GM12878 (cell line): Measurements from ENCODE around the gene COL4A3. TPM values are rescaled to one million over a fixed set of nuclear protein-coding genes. Genes with fewer than 3 reads are reported as not detected.

Experiments
- ATAC-seq: fragments of 200-7000 bp; cut with Tn5 transposase; 3 replicates; pipeline ENCODE4 v1.9.1; 2020; ENCODE audit warnings: mild to moderate bottlenecking, moderate library complexity
- BruUV-seq: library from RNA; stranded (reverse); fragments of 400-500 nt; replicated peaks from 2 replicates; lab custom pipeline; 2021; lab: Mats Ljungman, UMichigan
- CTCF ChIA-PET: fragments of 300-600 bp; sonication (Branson Sonifier 250); formaldehyde crosslinking; extraction: SDS; loops from one replicate; lab custom pipeline; 2021; ENCODE audit warnings: inconsistent platforms; lab: Yijun Ruan, JAX
- POLR2A ChIA-PET: fragments of 350-600 bp; formaldehyde crosslinking; extraction: SDS; loops from one replicate; lab custom pipeline; 2021; ENCODE audit warnings: inconsistent platforms; lab: Charles Lee
- RAD21 ChIA-PET: fragments of 300-600 bp; sonication (Branson Sonifier 250); formaldehyde crosslinking; loops from one replicate; lab custom pipeline; 2023; ENCODE audit warnings: antibody characterized with exemption; ENCODE audit not compliant: unreplicated experiment; lab: Charles Lee
- SMC1A ChIA-PET: fragments of 300-600 bp; sonication (Branson Sonifier 250); formaldehyde crosslinking; loops from one replicate; lab custom pipeline; 2023; ENCODE audit not compliant: unreplicated experiment, uncharacterized antibody; lab: Charles Lee
- DNase-seq: peaks from one replicate; pipeline ENCODE4 v3.0.0-alpha.2; 2011; ENCODE audit warnings: low read depth, low spot score
- FAIRE-seq: peaks from 3 replicates; lab custom pipeline; 2011; peaks lifted over from hg19 to GRCh38; lab: Jason Lieb, UNC
- H2AFZ ChIP-seq: 2 replicates; pipeline ENCODE4 v1.6.0; 2011; ENCODE audit warnings: low read depth, low read length, control low read depth; ENCODE audit not compliant: control insufficient read depth
- H3K27ac ChIP-seq: 2 replicates; pipeline ENCODE4 v1.5.1; 2011; ENCODE audit warnings: control low read depth; ENCODE audit not compliant: control insufficient read depth, insufficient read depth
- H3K27me3 ChIP-seq, 2 experiments: replicated peaks in 1 of 2; 2 replicates each; pipeline versions ENCODE4 v1.6.0 to v1.6.1; 2011; ENCODE audit warnings: low read length in 1 of 2; ENCODE audit not compliant: control insufficient read depth in 2 of 2, insufficient read depth in 2 of 2
- H3K36me3 ChIP-seq, 2 experiments: 2 replicates each; pipeline ENCODE4 v1.5.1; 2011; ENCODE audit warnings: low read length in 1 of 2; ENCODE audit not compliant: control insufficient read depth in 2 of 2, insufficient read depth in 2 of 2
- H3K4me1 ChIP-seq: 2 replicates; pipeline ENCODE4 v1.6.1; 2011; ENCODE audit warnings: mild to moderate bottlenecking, low read length, moderate library complexity, mixed read lengths; ENCODE audit not compliant: control insufficient read depth, insufficient read depth
- H3K4me2 ChIP-seq: 2 replicates; pipeline ENCODE4 v1.6.0; 2011; ENCODE audit warnings: control low read depth; ENCODE audit not compliant: control insufficient read depth, insufficient read depth
- H3K4me3 ChIP-seq: fragments of 200-600 bp; sonication (generic); 2 replicates; pipeline ENCODE4 v1.5.1; 2016
- H3K79me2 ChIP-seq: 2 replicates; pipeline ENCODE4 v1.6.0; 2011; ENCODE audit warnings: low read length; ENCODE audit not compliant: control insufficient read depth, insufficient read depth
- H3K9ac ChIP-seq: 2 replicates; pipeline ENCODE4 v1.8.0; 2011; ENCODE audit warnings: low read length, control low read depth, mixed read lengths; ENCODE audit not compliant: control insufficient read depth, insufficient read depth
- H3K9me3 ChIP-seq: replicated peaks from 3 replicates; pipeline ENCODE4 v1.5.1; 2011; ENCODE audit warnings: mild to moderate bottlenecking, low read length; ENCODE audit not compliant: control insufficient read depth, insufficient read depth
- H4K20me1 ChIP-seq: 2 replicates; pipeline ENCODE4 v1.6.0; 2011; ENCODE audit not compliant: control insufficient read depth, insufficient read depth
- WGBS: methylation state at CpG from one replicate; pipeline ENCODE4 v1.1.6; 2016; ENCODE audit warnings: low lambda C conversion rate; ENCODE audit not compliant: insufficient replicate concordance, insufficient coverage; ENCODE audit errors: missing lambda C conversion rate; 5-methylcytosine and 5-hydroxymethylcytosine counted together
- in situ Hi-C: fragments of 300-500 bp; cut with MboI; formaldehyde crosslinking; loops from 9 replicates; pipeline ENCODE4 v1.14.3; 2018; ENCODE audit warnings: mixed read lengths
- intact Hi-C: fragments of 100-400 bp; cut with micrococcal nuclease; formaldehyde crosslinking; loops from one replicate; pipeline ENCODE4 v1.14.2; 2022; ENCODE audit not compliant: unreplicated experiment
- polyA plus RNA-seq, 11 experiments: library from polyadenylated mRNA; depleted of rRNA in 4 of 11; unstranded in 6 of 11; stranded (reverse) in 5 of 11; fragments of >200 nt; fragmentation: Nextera tagmentation in 4 of 11; fragmentation: Illumina TruSeq in 1 of 11; extraction: Ambion mirVana in 4 of 11; extraction: Trizol in 1 of 11; gene quantifications; 1 replicate in 1 of 11; 2 replicates in 10 of 11; pipeline versions ENCODE4 v1.2.1 to v1.2.3, GENCODE V29; 2011 to 2016; ENCODE audit warnings: inconsistent platforms in 2 of 11, missing spikeins in 2 of 11, low read depth in 1 of 11
- total RNA-seq, 4 experiments: library from RNA; depleted of rRNA in 3 of 4; stranded (reverse); fragments of >200 nt in 3 of 4; fragmentation: Illumina TruSeq in 1 of 4; extraction: Trizol in 1 of 4; gene quantifications; 2 replicates each; pipeline versions ENCODE4 v1.2.1 to v1.2.3, GENCODE V29; 2013 to 2021
- TF ChIP-seq, protein P1 (sequence below): fragments of 450-650 bp; IDR thresholded peaks from 2 replicates; pipeline ENCODE4 v1.6.1; 2017; ENCODE audit warnings: mild to moderate bottlenecking, moderate library complexity
- TF ChIP-seq, protein P2 (sequence below): fragments of 450-650 bp; IDR thresholded peaks from 2 replicates; pipeline ENCODE4 v1.6.1; 2016; ENCODE audit warnings: mild to moderate bottlenecking
- TF ChIP-seq, protein P3 (sequence below): IDR thresholded peaks from 2 replicates; pipeline ENCODE4 v1.6.1; 2012; ENCODE audit warnings: improper control_type of control experiment, low read depth, low read length; ENCODE audit not compliant: insufficient replicate concordance

The COL4A3 gene
- total and polyA plus RNA-seq, 10 of the 15 experiments (the other 5 are each of a cell fraction or from before 2014, with no cell fraction given), result 0.34 to 10.5 (median 3.8) TPM

DNA sequence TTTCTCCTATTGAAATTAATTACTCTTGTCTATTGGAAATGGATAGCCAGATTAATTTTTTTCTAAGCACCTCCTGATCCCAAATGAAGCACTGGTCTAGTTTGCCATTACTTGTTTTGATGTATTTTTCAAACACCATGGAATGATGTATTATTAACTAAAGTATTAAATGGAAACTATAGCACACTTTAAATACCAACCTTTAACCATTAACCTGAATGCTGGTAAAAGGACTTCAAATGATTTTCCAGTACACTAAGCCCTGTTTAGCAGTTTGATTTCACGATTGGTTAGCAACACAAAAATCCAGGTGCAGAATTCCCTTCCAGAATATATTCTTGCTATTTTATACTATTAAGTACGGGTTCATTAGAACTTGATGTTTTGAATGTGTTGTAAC lies 37.3 kb downstream of the COL4A3 start:
- CTCF ChIA-PET, result no interaction called here
- DNase-seq, result no peak

More for the DNA sequence above, 37.3 kb downstream of the COL4A3 start:
- H4K20me1 ChIP-seq, result no peaks in the 10 kb centered on the region
- H3K9ac ChIP-seq, result no peak overlapping the region
- no peak for ATAC-seq
- ChIA-PET SMC1A (interaction anchor here (0.6 kb wide), 1 partner anchor 16 kb away, joined by 3 read pairs; no protein-coding TSS in a partner anchor), POLR2A (no interaction called here), RAD21 (no interaction called here)
- no peak for FAIRE-seq
- WGBS, result 100% methylated on average over 2 of the region's 2 CpGs
- H3K36me3 ChIP-seq, result no peaks in the 10 kb centered on the region
- no peaks in the 10 kb centered on the region for H3K79me2 ChIP-seq
- no peaks in the 10 kb centered on the region for H3K9me3 ChIP-seq
- no peak overlapping the region for H3K27ac ChIP-seq
- TF ChIP-seq, protein P1, sequence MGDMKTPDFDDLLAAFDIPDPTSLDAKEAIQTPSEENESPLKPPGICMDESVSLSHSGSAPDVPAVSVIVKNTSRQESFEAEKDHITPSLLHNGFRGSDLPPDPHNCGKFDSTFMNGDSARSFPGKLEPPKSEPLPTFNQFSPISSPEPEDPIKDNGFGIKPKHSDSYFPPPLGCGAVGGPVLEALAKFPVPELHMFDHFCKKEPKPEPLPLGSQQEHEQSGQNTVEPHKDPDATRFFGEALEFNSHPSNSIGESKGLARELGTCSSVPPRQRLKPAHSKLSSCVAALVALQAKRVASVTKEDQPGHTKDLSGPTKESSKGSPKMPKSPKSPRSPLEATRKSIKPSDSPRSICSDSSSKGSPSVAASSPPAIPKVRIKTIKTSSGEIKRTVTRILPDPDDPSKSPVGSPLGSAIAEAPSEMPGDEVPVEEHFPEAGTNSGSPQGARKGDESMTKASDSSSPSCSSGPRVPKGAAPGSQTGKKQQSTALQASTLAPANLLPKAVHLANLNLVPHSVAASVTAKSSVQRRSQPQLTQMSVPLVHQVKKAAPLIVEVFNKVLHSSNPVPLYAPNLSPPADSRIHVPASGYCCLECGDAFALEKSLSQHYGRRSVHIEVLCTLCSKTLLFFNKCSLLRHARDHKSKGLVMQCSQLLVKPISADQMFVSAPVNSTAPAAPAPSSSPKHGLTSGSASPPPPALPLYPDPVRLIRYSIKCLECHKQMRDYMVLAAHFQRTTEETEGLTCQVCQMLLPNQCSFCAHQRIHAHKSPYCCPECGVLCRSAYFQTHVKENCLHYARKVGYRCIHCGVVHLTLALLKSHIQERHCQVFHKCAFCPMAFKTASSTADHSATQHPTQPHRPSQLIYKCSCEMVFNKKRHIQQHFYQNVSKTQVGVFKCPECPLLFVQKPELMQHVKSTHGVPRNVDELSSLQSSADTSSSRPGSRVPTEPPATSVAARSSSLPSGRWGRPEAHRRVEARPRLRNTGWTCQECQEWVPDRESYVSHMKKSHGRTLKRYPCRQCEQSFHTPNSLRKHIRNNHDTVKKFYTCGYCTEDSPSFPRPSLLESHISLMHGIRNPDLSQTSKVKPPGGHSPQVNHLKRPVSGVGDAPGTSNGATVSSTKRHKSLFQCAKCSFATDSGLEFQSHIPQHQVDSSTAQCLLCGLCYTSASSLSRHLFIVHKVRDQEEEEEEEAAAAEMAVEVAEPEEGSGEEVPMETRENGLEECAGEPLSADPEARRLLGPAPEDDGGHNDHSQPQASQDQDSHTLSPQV, result no peak
- TF ChIP-seq, protein P2, sequence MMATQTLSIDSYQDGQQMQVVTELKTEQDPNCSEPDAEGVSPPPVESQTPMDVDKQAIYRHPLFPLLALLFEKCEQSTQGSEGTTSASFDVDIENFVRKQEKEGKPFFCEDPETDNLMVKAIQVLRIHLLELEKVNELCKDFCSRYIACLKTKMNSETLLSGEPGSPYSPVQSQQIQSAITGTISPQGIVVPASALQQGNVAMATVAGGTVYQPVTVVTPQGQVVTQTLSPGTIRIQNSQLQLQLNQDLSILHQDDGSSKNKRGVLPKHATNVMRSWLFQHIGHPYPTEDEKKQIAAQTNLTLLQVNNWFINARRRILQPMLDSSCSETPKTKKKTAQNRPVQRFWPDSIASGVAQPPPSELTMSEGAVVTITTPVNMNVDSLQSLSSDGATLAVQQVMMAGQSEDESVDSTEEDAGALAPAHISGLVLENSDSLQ, result no peak
- TF ChIP-seq, protein P3, sequence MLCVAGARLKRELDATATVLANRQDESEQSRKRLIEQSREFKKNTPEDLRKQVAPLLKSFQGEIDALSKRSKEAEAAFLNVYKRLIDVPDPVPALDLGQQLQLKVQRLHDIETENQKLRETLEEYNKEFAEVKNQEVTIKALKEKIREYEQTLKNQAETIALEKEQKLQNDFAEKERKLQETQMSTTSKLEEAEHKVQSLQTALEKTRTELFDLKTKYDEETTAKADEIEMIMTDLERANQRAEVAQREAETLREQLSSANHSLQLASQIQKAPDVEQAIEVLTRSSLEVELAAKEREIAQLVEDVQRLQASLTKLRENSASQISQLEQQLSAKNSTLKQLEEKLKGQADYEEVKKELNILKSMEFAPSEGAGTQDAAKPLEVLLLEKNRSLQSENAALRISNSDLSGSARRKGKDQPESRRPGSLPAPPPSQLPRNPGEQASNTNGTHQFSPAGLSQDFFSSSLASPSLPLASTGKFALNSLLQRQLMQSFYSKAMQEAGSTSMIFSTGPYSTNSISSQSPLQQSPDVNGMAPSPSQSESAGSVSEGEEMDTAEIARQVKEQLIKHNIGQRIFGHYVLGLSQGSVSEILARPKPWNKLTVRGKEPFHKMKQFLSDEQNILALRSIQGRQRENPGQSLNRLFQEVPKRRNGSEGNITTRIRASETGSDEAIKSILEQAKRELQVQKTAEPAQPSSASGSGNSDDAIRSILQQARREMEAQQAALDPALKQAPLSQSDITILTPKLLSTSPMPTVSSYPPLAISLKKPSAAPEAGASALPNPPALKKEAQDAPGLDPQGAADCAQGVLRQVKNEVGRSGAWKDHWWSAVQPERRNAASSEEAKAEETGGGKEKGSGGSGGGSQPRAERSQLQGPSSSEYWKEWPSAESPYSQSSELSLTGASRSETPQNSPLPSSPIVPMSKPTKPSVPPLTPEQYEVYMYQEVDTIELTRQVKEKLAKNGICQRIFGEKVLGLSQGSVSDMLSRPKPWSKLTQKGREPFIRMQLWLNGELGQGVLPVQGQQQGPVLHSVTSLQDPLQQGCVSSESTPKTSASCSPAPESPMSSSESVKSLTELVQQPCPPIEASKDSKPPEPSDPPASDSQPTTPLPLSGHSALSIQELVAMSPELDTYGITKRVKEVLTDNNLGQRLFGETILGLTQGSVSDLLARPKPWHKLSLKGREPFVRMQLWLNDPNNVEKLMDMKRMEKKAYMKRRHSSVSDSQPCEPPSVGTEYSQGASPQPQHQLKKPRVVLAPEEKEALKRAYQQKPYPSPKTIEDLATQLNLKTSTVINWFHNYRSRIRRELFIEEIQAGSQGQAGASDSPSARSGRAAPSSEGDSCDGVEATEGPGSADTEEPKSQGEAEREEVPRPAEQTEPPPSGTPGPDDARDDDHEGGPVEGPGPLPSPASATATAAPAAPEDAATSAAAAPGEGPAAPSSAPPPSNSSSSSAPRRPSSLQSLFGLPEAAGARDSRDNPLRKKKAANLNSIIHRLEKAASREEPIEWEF, result no peak
- BruUV-seq, result no TSS peak
- no peaks in the 10 kb centered on the region for H3K4me1 ChIP-seq
- H3K27me3 ChIP-seq, result no peaks in the 10 kb centered on the region
- H2AFZ ChIP-seq, result no peak overlapping the region
- H3K4me2 ChIP-seq, result no peak overlapping the region
- intact Hi-C loops (no loop called here), in situ Hi-C loops (no loop called here)
- no peak overlapping the region for H3K4me3 ChIP-seq
